ENCODE data around the gene YTHDF2. TPM values are rescaled to one million over a fixed set of nuclear protein-coding genes. Genes with fewer than 3 reads are reported as not detected.

YTHDF2 gene
- total and polyA plus RNA-seq, 2 donors (not counting 1 experiment from before 2014, with no cell fraction given), result 26.3 to 58.8 TPM

GRCh38 chr1:28815533-28816185, 78.9 kb downstream of the YTHDF2 start:
- Mint-ChIP-seq H3K27ac (no peak overlapping the region), H3K9me3 (ENCODE audit: insufficient read depth) (no peaks in the 10 kb centered on the region), H3K4me1 (peaks cover 6% of the 10 kb centered on the region), H3K27me3 (peaks cover 54% of the 10 kb centered on the region), H3K4me3 (no peak overlapping the region)
- CTCF ChIA-PET, result interaction anchor here (0.6 to 1.2 kb wide), 2 partner anchors 51 to 62 kb away, joined by 3 read pairs; no protein-coding TSS in a partner anchor
- no peak overlapping the region for H3K4me3 ChIP-seq (ENCODE audit: control extremely low read depth in 1 of 5, extremely low read depth in 1 of 5, insufficient read depth in 1 of 5, low read depth in 2 of 5, low read length in 4 of 5)
- peaks cover 0 to 4% (median 0%) of the 10 kb centered on the region in 3 donors for H3K9me3 ChIP-seq (ENCODE audit: control extremely low read depth in 1 of 3, control insufficient read depth in 2 of 3, insufficient read depth in 1 of 3, low read length in 2 of 3)
- H3K9ac ChIP-seq (ENCODE audit: low read length), result no peak overlapping the region
- peaks cover 0 to 50% (median 15%) of the 10 kb centered on the region in 4 experiments for H3K27me3 ChIP-seq (replicated peaks in 1 of 4; ENCODE audit: control extremely low read depth in 1 of 4, control insufficient read depth in 3 of 4, insufficient read depth in 4 of 4, low read length in 3 of 4)
- no peak overlapping the region for H3K27ac ChIP-seq (ENCODE audit: low read length in 2 of 2)
- intact Hi-C loops (cut with micrococcal nuclease), result no loop called here
- no peaks in the 10 kb centered on the region for H3K79me2 ChIP-seq (ENCODE audit: control insufficient read depth, insufficient read depth, low read length)
- no peaks in the 10 kb centered on the region for H4K20me1 ChIP-seq (ENCODE audit: control insufficient read depth, insufficient read depth, low read length, poor library complexity, severe bottlenecking)
- no peak for ATAC-seq (ENCODE audit: low read depth)
- H3K4me2 ChIP-seq (replicated peaks; ENCODE audit: low read depth, low read length, poor library complexity, severe bottlenecking), result no peak overlapping the region
- no peak for TF ChIP-seq EZH2 (IDR thresholded peaks at IDR 0.05; ENCODE audit: borderline replicate concordance, insufficient read depth, low read depth, low read length, poor library complexity, severe bottlenecking)
- no peak for TF ChIP-seq CTCF (IDR thresholded peaks at IDR 0.05)
- H2AFZ ChIP-seq (ENCODE audit: insufficient read depth, low read depth, low read length, poor library complexity, severe bottlenecking), result no peak overlapping the region
- WGBS (ENCODE audit: insufficient coverage), result 34% methylated on average over 11 of the region's 12 CpGs
- DNase-seq, result no peak
- no peaks in the 10 kb centered on the region for H3K36me3 ChIP-seq (replicated peaks in 1 of 2; ENCODE audit: control extremely low read depth in 1 of 2, control insufficient read depth in 1 of 2, extremely low read depth in 1 of 2, insufficient read depth in 2 of 2, low read length in 1 of 2)
- POLR2A ChIA-PET, result no interaction called here
- peaks cover 0 to 4% of the 10 kb centered on the region in 2 donors for H3K4me1 ChIP-seq (ENCODE audit: control insufficient read depth in 2 of 2, insufficient read depth in 2 of 2, low read length in 2 of 2)

- peaks cover 0 to 39% (median 7%) of the 10 kb centered on the region in 4 experiments for H3K27me3 ChIP-seq (replicated peaks in 1 of 4; ENCODE audit: control extremely low read depth in 1 of 4, control insufficient read depth in 3 of 4, insufficient read depth in 4 of 4, low read length in 3 of 4)
These were observed 80.4 kb downstream of the YTHDF2 start for GRCh38 chr1:28817133-28817532.

More at GRCh38 chr1:28817133-28817532, 80.4 kb downstream of the YTHDF2 start:
- H3K4me3 Mint-ChIP-seq, result no peak overlapping the region
- H3K4me1 ChIP-seq (ENCODE audit: control insufficient read depth in 2 of 2, insufficient read depth in 2 of 2, low read length in 2 of 2), result peaks cover 0 to 4% of the 10 kb centered on the region in 2 donors
- peaks cover 4% of the 10 kb centered on the region for H3K4me1 Mint-ChIP-seq
- WGBS (ENCODE audit: insufficient coverage), result 92% methylated on average over 7 of the region's 7 CpGs
- no peak overlapping the region for H3K27ac ChIP-seq (ENCODE audit: low read length in 2 of 2)
- intact Hi-C loops (cut with micrococcal nuclease), result no loop called here
- H3K27ac Mint-ChIP-seq, result no peak overlapping the region
- H4K20me1 ChIP-seq (ENCODE audit: control insufficient read depth, insufficient read depth, low read length, poor library complexity, severe bottlenecking), result no peaks in the 10 kb centered on the region
- no peak overlapping the region for H2AFZ ChIP-seq (ENCODE audit: insufficient read depth, low read depth, low read length, poor library complexity, severe bottlenecking)
- ATAC-seq (ENCODE audit: low read depth), result no peak
- H3K9me3 ChIP-seq (ENCODE audit: control extremely low read depth in 1 of 3, control insufficient read depth in 2 of 3, insufficient read depth in 1 of 3, low read length in 2 of 3), result peaks cover 0 to 4% (median 0%) of the 10 kb centered on the region in 3 donors
- no peaks in the 10 kb centered on the region for H3K79me2 ChIP-seq (ENCODE audit: control insufficient read depth, insufficient read depth, low read length)
- DNase-seq, result no peak
- no peak overlapping the region for H3K4me3 ChIP-seq (ENCODE audit: control extremely low read depth in 1 of 5, extremely low read depth in 1 of 5, insufficient read depth in 1 of 5, low read depth in 2 of 5, low read length in 4 of 5)
- CTCF ChIA-PET, result no interaction called here
- peaks cover 42% of the 10 kb centered on the region for H3K27me3 Mint-ChIP-seq
- H3K4me2 ChIP-seq (replicated peaks; ENCODE audit: low read depth, low read length, poor library complexity, severe bottlenecking), result no peak overlapping the region
- H3K9me3 Mint-ChIP-seq (ENCODE audit: insufficient read depth), result no peaks in the 10 kb centered on the region
- no peak for TF ChIP-seq EZH2 (IDR thresholded peaks at IDR 0.05; ENCODE audit: borderline replicate concordance, insufficient read depth, low read depth, low read length, poor library complexity, severe bottlenecking)
- TF ChIP-seq CTCF (IDR thresholded peaks at IDR 0.05), result no peak
- H3K9ac ChIP-seq (ENCODE audit: low read length), result no peak overlapping the region
- H3K36me3 ChIP-seq (replicated peaks in 1 of 2; ENCODE audit: control extremely low read depth in 1 of 2, control insufficient read depth in 1 of 2, extremely low read depth in 1 of 2, insufficient read depth in 2 of 2, low read length in 1 of 2), result no peaks in the 10 kb centered on the region
- POLR2A ChIA-PET, result no interaction called here

All from B cell (primary cell).